Nucleus accumbens (tissue), 56 donors: Measurements from ENCODE around the gene VIPR1.
A peak's percentile ranks its signal among the peaks of the same experiment; 100 is the strongest.

Source experiments
- DNase-seq, 56 donors: peaks; one replicate each; lab custom pipeline; 2025; lab: John Stamatoyannopoulos, UW

The VIPR1 gene

DNA sequence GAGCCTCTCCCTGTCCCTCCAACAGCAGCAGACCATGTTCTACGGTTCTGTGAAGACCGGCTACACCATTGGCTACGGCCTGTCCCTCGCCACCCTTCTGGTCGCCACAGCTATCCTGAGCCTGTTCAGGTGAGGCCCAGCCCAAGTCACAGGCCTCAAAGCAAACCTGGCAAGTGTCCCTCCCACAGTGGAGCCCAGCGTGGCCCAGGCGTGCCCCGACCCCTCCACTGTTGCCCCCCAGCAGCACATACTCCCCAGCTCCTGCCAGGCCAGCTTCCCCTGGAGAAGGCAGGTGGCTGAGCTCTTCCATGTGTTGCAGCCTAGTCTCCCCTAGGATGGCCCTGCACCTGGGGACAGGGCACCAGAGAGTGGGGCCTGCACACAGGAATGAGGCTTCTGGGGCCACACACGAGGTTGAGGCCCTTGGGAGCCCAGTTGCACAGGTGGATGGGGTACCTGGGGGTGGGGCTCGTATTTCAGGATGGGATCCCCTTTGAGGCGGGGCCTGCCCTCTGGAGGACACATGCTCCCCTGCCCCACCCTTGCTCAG, 25.0 kb downstream of the VIPR1 start:
- no peak for DNase-seq

DNA sequence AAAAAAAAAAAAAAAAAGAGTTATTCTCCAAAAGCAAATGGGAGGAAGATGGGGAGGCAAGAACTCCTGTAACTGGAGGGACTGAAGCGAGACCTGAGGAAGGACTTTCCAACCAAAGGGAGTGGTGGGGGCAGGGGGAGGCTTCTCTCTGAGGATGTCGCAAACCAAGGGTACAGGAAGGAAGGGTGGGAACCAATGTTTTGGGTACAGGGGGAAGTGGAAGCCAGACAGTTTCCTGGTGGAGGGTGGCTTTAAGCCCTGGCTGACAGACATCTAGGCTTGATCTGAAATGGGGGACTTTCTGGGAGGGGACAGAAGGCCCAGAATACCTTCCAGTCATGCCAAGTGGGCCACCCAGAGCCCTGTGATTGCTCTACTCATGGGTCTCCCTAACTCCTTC, 27.0 kb downstream of the VIPR1 start:
- no peak for DNase-seq

DNA sequence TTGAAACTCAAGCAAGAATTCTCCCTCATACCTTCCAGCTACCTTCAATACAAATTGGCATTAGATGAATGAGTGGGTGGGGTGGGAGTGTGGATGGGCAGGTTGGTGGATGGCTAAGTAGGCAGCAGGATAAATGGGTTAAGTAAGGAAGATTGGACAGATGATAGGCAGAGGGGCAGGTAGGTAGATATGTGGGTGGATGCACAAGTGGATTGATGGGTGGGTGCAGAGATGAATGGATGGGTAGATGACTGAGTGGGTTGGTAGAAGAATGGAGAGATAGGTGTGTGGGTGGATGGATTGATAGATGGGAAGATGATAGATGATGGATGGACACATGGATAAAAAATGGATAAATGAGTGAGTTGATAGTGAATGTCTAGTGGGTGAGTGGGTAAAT, 27.6 kb downstream of the VIPR1 start:
- no peak for DNase-seq

DNA sequence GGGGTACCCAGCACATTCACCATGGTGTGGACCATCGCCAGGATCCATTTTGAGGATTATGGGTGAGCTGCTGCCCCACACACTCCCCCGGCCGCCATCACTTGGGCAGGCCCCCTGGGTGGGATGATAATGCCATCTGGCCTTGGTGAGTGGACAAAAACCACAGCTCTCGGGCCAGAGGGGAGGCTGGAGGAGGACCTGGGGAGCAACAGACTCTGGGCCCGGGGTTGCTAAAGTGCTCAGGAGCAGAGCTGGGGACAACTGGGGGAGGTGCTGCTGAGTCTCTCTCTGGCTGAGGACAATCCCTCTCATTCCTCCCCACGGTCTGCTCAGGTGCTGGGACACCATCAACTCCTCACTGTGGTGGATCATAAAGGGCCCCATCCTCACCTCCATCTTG, 29.0 kb downstream of the VIPR1 start:
- DNase-seq: no peak

DNA sequence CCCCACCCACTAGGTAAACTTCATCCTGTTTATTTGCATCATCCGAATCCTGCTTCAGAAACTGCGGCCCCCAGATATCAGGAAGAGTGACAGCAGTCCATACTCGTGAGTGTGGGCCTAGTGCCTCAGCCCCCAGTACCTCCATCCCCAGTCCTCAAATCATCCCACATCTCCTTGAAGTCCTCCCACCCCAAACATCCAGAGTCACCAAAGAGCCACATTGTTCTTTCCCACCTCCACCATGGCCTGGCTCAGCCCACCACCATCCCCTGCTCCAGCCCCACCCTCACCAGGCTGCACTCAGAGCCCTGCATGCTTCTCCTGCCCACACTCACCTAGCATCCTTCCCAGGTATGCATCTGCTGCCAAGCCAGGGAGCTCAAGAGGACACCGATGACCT, 29.8 kb downstream of the VIPR1 start:
- DNase-seq: no peak

DNA sequence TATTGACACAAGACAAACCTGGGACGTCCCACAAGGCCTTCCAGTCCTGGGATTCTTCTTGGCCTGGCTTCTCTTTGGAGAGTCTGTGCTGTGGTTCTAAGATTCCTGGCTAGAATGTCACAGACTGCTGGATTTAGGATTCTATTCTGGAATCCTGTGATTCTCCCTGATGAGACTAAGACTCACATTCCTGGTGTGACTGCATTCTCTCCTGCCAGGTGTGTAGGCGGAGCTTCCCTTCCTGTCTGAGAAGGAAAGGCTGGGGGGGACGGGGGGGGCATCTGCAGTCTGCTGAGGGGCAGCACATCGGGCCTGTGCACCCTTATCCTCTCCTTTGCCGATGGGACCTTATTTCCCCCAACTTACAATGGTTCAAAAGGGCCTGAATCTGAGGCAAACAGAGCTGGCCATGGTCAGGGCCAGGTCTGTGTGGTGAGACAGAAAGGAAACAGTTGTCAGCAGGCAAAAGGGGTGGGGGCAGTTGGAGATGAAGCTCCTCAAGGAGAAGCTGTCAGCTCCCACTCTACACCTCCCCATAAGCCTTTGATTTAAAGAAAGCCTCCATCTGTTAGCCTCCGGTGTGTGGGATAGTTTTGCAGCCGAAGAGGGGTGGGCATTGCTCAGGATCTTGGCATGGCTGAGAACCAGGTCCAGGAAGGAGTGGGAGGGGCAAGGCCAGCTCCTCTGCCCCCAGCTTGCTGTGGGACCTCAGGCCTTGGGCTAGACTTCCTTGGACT, 30.9 kb downstream of the VIPR1 start:
- peak in 1 of 56 donors; percentile 10 for DNase-seq

DNA sequence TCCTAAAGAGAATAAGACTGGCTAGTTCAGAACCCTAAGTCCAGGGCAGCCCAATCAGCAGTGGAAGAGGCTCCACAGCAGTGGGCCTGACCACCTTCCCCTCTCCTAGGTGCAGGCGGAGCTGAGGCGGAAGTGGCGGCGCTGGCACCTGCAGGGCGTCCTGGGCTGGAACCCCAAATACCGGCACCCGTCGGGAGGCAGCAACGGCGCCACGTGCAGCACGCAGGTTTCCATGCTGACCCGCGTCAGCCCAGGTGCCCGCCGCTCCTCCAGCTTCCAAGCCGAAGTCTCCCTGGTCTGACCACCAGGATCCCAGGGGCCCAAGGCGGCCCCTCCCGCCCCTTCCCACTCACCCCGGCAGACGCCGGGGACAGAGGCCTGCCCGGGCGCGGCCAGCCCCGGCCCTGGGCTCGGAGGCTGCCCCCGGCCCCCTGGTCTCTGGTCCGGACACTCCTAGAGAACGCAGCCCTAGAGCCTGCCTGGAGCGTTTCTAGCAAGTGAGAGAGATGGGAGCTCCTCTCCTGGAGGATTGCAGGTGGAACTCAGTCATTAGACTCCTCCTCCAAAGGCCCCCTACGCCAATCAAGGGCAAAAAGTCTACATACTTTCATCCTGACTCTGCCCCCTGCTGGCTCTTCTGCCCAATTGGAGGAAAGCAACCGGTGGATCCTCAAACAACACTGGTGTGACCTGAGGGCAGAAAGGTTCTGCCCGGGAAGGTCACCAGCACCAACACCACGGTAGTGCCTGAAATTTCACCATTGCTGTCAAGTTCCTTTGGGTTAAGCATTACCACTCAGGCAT, 33.7 kb downstream of the VIPR1 start:
- DNase-seq: peak in 15 of 56 donors; percentile 9 to 60 (median 23)

DNA sequence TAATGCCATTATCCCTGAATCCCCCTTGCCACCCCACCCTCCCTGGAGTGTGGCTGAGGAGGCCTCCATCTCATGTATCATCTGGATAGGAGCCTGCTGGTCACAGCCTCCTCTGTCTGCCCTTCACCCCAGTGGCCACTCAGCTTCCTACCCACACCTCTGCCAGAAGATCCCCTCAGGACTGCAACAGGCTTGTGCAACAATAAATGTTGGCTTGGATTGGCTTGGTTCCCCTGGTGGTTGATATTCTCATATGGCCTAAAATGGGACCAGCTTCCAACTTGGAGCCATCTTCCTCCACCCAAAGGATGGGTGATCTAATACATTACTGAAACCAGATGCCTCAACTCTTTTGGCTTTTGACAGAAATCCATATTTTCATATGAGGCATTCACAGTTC, 34.9 kb downstream of the VIPR1 start:
- DNase-seq: no peak

DNA sequence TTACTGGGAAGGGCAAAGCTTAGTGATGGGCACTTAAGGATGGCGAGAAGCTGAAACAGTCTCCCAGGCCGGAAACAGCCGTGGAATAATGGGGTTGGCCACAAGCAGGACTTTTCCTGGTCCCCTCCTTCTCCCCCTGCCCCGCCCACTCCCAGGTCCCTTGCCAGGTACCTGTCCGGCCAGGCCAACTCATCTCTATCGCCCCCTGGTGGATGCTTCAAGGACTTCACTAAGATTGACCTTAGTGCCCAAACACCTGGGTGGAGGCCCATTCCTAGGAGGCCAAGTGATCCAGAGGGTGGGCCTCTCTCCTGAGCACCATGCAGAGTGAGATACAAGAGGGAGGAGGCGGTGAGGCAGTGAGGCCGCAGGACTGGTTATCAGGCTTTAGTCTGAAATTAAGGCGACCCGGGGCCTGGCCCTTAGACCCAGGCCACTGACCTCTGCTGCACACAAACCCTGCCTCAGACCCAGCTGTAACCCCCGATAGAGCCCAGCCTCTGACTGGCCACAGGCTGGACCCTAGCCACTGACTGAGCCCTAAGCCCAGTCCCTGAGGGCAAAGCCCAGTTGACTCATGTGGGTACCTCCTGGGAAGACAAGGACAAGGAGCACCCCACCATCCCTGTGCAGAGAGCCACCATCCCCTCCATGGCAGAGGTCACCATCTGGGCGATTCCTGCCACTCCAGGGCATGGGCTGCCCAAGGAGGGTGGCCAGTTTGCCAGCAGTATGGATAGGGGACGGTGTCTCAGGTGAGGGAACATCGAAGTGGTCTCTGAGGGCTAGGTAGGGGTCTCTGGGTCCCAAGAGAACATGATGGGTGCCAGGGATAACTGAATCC, 37.6 kb downstream of the VIPR1 start:
- peak in 2 of 56 donors; percentile 15 to 18 for DNase-seq

DNA sequence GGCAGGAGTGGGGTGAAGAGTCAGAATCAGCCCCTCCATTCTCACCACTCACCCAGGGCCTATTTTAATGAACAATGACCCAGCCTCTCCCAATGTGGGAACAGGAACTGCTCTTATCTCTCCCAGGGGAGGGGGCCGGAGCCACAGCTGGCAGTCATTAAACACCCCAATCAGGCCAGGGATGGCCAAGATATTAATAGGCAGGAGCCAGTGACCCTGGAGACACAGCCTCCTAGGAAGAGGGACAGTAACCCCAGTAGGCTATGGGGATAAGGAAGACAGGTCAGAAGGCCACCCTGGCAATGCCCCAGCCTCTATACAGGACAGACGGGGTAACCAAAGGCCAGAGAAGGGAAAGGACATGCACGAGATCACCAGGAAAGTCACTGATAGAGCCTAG, 38.6 kb downstream of the VIPR1 start:
- DNase-seq: no peak

DNA sequence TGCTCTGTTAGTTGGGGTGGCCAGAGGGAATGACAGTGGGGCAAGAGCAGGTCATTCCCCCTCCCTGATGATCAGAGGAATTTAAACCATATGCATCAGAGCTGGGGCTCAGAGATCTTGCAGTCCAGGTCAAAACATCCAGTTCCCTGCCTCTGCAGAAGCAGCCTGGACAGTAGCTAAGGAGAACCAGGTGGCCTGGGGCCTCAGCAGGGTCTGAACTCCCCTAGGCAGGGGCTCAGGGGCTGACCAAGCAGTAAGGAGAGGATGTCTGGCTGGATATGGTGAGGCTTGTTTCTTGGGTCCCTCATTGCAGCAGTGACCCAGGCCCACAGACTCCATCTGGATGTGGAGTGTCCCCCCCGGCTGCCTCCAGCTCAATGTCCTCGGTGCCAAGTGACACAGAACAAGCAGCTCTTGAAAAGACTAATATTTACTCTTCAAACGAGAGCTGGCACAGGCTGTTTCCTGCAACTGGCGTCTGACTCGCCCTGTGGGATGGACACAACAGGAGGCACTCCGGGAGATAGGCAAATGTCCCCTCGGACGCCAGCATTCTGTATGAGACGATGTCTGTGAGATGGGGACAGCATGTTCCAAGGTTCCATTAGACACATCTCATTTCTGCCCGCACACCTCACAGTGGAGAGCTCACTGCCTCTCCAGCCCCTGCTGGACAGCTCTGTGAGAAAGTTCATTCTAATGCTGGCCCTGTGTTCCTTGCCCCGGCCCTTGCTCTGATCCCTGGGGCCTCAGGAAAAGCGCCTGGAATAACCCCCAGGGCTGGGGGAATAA, 42.2 kb downstream of the VIPR1 start:
- peak in 3 of 56 donors; percentile 14 to 25 (median 22) for DNase-seq

DNA sequence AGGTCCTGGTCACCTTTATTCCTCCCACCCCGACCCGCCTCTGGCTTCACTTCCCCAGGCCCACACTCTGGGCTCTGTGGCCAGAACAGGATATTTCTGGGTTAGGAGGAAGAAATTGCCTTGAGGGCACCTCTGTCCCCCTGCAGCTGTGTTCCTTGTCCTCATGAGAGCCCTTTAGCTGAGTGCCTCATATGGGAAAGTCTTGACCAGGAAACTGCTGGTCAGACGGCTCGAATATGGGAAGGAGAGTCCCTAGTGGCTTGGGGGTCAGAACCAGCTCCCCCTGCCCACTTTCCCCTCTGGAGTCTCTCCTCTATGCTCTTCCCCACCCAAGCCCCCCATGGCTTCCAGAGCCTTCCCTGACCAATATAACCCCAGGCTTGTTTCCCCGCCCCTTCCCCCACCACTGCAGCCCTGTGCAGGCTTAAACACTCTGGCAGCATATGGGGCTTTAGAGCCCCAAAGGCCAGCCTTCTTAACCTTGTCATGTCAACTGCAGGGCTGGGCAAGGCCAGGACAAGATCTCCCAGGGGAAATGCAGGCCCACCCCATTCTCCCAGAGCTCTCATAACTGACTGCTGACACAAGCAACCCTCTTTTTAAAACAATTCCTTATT, 42.9 kb downstream of the VIPR1 start:
- DNase-seq: no peak

DNA sequence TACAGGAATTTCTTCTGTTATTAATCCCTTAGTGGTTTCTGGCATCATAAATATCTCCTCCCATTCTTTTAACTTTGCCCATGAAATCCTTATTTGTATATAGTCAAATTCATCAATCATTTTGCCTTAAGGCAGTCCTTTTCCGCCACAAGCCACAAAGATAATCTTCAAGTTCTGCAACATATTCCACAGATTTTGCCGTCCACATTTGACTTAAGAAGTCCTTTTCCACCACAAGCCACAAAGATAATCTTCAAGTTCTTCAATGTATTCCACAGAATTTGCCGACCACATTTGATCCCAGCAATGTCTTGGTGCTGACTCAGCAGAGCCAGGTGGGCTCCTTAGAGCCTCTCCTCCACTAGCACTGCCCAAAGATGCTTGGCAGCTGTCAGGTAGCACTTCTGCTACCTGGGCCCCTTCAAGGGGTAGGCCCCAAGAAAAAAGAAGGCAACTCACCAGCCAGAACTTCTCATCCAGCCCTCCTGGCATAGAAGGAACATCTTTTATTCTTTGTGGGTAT, 44.3 kb downstream of the VIPR1 start:
- DNase-seq: no peak

DNA sequence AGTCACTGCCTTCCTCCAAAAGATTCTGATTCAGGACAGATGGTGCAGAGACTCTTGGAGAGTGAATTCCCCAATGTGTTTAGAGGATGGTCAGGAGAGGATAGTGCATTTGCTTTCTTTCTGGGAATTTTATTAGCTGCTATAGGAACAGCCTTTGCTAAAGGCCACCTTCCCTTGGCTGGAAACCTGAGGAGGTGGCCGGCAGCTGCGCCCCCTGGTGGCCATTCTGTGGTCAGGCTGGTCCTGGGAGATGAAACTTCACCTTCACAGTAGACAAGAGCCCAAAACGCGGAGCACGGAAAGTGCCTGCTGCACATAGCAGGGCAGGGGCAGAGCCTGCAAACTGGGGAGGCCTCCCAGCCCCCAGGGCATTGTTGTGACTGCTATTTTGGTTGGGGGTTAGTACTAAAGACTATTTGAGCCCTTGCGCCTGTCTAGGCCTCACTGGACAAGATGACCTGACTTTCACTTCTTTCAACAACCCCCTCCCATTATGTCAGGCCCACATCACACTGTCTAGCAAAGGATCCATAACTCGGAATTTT, 45.0 kb downstream of the VIPR1 start:
- DNase-seq: peak in 43 of 56 donors; percentile 11 to 74 (median 35)

DNA sequence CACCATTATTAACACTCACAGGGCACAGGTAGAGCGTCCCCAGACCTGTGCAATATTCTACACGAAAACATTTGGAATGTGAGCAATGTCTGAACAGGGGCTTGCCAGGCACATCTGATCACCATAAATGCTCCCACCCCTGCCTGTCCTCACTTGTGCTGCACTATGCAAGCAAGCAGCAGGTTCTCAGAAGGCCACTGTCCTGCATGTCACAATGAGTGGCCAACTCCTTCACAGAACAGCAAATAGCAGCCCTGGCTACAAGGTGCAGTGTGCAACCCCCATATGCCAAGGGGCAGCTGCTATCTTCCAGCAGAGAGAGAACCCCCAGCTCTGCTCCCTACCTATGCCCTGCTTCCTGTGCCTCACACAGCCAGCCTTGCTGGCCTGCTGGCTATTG, 46.7 kb downstream of the VIPR1 start:
- DNase-seq: no peak

DNA sequence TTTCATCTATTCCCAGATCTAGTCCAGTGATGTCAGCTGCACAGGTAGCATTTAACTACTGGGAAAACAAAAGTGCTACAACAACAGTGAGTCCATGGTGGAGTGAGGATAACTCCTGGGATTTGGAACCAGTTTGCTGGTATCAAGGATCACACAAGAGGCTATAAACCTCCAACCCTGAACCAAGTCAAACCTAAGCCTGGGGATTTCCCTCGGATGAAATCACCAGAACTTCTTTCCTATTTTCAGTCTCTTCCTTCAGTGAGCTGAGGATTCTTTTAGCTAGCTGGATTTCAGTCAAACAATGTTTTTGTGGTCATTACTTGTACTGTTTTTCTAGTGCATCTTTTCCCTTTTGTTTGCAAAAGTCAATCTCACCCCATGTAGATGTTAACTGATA, 47.8 kb downstream of the VIPR1 start:
- DNase-seq: no peak

DNA sequence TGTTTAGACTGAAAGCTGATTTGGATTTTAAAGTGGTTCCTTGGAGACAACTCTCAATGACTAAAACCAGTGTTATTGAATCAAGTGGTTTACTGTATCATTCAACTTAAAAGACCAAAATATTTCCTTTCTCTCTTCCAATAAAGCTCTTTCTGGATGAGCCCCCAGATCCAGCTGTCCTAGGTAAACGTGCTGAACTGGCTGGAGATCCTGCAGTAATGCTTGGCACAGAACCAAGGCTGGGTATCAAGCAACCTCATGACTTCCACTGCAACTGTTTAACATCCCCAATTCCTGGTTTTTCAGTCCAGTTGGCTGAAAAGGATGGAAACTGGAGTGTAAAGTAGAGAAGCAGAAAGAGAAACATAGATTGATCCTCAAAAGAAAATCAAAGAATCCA, 50.4 kb downstream of the VIPR1 start:
- DNase-seq: no peak

DNA sequence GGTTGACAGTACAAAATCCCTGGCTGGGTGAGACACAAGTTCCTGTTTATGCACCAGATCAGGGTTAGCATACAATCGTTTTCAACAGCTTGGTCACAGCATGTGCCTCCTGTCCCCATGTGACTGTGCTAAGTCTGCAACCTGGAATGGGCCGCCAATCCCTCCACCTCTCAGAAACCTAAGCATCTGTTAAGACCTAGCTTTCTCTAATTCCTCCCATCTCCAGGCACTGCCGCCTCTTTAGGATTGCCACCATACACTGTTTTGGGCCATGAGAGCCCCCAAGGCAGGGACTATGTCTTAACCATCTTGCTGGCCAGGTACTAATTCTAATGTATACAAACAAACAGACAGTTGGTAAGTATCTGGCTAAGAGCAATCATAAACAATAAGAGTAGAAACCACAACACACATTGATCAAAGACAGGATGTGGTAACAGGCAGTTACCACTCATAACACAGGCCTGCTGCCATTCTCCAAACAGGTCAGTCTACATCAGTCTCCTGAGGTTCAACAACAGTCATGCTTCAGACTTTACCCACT, 53.7 kb downstream of the VIPR1 start:
- DNase-seq: no peak

DNA sequence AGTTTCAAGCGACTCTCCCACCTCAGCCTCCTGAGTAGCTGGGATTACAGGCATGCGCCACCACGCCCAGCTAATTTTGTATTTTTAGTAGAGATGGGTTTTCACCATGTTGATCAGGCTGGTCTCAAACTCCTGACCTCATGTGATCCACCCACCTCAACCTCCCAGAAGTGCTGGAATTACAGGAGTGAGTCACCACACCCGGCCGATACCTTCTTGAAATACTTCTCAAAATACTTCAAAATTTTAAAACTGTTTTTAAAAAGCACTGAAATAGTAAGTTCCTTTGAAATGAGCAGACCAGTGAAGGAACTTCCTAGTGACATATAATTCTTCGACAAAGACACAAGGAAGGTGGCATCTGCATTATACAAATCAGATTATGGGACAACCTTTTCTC, 54.4 kb downstream of the VIPR1 start:
- DNase-seq: peak in 3 of 56 donors; percentile 21 to 32 (median 32)
